Activated CD4-positive, alpha-beta T cell treated with anti-CD3 and anti-CD28 coated beads, Interleukin-2, Interleukin-6, amounts not matched to agents 100 ng/mL and 50 ng/mL, durations not matched to agents 16 hours and 8 hours (primary cell): ENCODE data around the gene GSG1L.

Experiments used
- DNase-seq: peaks from one replicate; pipeline ENCODE4 v3.0.0-alpha.2; 2020

Gene GSG1L

GRCh38 chr16:27932542-27933135 is 130.9 kb downstream of the GSG1L start:
- DNase-seq = no peak

GRCh38 chr16:27929818-27930217 is 133.7 kb downstream of the GSG1L start:
- DNase-seq = no peak

- no peak for DNase-seq
These were observed 135.0 kb downstream of the GSG1L start for GRCh38 chr16:27928542-27928941.

- no peak for DNase-seq
These were observed 136.1 kb downstream of the GSG1L start for GRCh38 chr16:27927266-27927901.

- no peak for DNase-seq
These were observed 137.9 kb downstream of the GSG1L start for GRCh38 chr16:27925612-27926011.

- no peak for DNase-seq
These were observed 138.9 kb downstream of the GSG1L start for GRCh38 chr16:27924411-27925118.

GRCh38 chr16:27923751-27924150 is 139.8 kb downstream of the GSG1L start:
- no peak for DNase-seq

- no peak for DNase-seq
These were observed 141.1 kb downstream of the GSG1L start for GRCh38 chr16:27922433-27922832.

- DNase-seq = no peak
These were observed 142.4 kb downstream of the GSG1L start for GRCh38 chr16:27921134-27921533.

GRCh38 chr16:27920391-27920891 is 143.1 kb downstream of the GSG1L start:
- DNase-seq = no peak

GRCh38 chr16:27918755-27919154 is 144.8 kb downstream of the GSG1L start:
- DNase-seq = no peak

- DNase-seq = no peak
These were observed 145.6 kb downstream of the GSG1L start for GRCh38 chr16:27917949-27918348.

- no peak for DNase-seq
These were observed 152.0 kb downstream of the GSG1L start for GRCh38 chr16:27911486-27911885.

- DNase-seq = no peak
These were observed 156.0 kb downstream of the GSG1L start for GRCh38 chr16:27907457-27907972.

GRCh38 chr16:27906883-27907282 is 156.6 kb downstream of the GSG1L start:
- DNase-seq = no peak

GRCh38 chr16:27903046-27903655 is 160.4 kb downstream of the GSG1L start:
- no peak for DNase-seq

- no peak for DNase-seq
These were observed 161.0 kb downstream of the GSG1L start for GRCh38 chr16:27902551-27902950.

- DNase-seq = no peak
These were observed 161.6 kb downstream of the GSG1L start for GRCh38 chr16:27901956-27902355.

- no peak for DNase-seq
These were observed 163.8 kb downstream of the GSG1L start for GRCh38 chr16:27899736-27900135.

GRCh38 chr16:27894386-27894785 is 169.1 kb downstream of the GSG1L start:
- DNase-seq = no peak

GRCh38 chr16:27892879-27893278 is 170.6 kb downstream of the GSG1L start:
- DNase-seq = no peak

GRCh38 chr16:27890866-27891265 is 172.6 kb downstream of the GSG1L start:
- no peak for DNase-seq

- DNase-seq = no peak
These were observed 173.5 kb downstream of the GSG1L start for GRCh38 chr16:27890006-27890405.
